ENCODE results near the gene PCDHGA7.

PCDHGA7 gene

DNA sequence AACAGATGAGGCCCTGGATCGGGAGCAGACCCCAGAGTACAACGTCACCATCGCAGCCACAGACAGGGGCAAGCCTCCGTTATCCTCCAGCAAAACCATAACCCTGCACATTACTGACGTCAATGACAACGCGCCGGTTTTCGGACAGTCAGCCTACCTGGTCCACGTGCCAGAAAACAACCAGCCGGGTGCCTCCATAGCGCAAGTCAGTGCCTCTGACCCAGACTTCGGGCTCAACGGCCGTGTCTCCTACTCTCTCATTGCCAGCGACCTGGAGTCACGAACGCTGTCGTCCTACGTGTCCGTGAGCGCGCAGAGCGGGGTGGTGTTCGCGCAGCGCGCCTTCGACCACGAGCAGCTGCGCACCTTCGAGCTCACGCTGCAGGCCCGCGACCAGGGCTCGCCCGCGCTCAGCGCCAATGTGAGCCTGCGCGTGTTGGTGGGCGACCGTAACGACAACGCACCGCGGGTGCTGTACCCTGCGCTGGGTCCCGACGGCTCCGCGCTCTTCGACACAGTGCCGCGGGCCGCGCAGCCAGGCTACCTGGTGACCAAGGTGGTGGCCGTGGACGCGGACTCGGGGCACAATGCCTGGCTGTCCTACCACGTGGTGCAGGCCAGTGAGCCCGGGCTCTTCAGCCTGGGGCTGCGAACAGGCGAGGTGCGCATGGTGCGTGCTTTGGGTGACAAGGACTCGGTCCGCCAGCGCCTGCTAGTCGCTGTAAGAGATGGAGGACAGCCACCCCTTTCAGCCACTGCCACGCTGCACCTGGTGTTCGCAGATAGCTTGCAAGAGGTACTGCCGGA is 36.7 kb downstream of the PCDHGA7 start:
- H3K4me3 ChIP-seq (ENCODE audit: low read depth, low read length): no peak overlapping the region

GRCh38 chr5:141420855-141421488 is 38.4 kb downstream of the PCDHGA7 start, which contains the start of gene PCDHGA11:
PCDHGA11 (plus strand) TSS chr5:141421051; CDS start chr5:141421228, 177 bp downstream.
- TF ChIP-seq CTCF (IDR thresholded peaks at IDR 0.05; ENCODE audit: borderline replicate concordance, insufficient read depth, low read depth, low read length): peak; percentile 64
- H3K4me3 ChIP-seq (ENCODE audit: low read depth, low read length): peak within 1 kb of the TSS; percentile 49

More for the DNA sequence above, 36.7 kb downstream of the PCDHGA7 start:
- no peak for TF ChIP-seq CTCF (IDR thresholded peaks at IDR 0.05; ENCODE audit: borderline replicate concordance, insufficient read depth, low read depth, low read length)

GRCh38 chr5:141421489-141421855 is 38.9 kb downstream of the PCDHGA7 start:
- TF ChIP-seq CTCF (IDR thresholded peaks at IDR 0.05; ENCODE audit: borderline replicate concordance, insufficient read depth, low read depth, low read length): no peak
- H3K4me3 ChIP-seq (ENCODE audit: low read depth, low read length): peak overlapping the region; percentile 49

DNA sequence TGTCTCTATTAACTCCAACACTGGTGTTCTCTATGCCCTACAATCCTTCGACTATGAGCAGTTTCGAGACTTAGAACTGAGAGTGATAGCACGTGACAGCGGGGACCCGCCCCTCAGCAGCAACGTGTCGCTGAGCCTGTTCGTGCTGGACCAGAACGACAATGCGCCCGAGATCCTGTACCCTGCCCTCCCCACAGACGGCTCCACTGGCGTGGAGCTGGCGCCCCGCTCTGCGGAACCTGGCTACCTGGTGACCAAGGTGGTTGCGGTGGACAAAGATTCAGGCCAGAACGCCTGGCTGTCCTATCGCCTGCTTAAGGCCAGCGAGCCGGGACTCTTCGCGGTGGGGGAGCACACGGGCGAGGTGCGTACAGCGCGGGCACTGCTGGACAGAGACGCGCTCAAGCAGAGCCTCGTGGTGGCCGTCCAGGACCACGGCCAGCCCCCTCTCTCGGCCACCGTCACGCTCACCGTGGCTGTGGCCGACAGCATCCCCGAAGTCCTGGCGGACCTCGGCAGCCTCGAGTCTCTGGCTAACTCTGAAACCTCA is 40.3 kb downstream of the PCDHGA7 start:
- H3K4me3 ChIP-seq (ENCODE audit: low read depth, low read length): no peak overlapping the region
- no peak for TF ChIP-seq CTCF (IDR thresholded peaks at IDR 0.05; ENCODE audit: borderline replicate concordance, insufficient read depth, low read depth, low read length)

- H3K4me3 ChIP-seq (ENCODE audit: low read depth, low read length): no peak overlapping the region
- TF ChIP-seq CTCF (IDR thresholded peaks at IDR 0.05; ENCODE audit: borderline replicate concordance, insufficient read depth, low read depth, low read length): no peak
These were observed 45.4 kb downstream of the PCDHGA7 start for GRCh38 chr5:141427783-141428426.

DNA sequence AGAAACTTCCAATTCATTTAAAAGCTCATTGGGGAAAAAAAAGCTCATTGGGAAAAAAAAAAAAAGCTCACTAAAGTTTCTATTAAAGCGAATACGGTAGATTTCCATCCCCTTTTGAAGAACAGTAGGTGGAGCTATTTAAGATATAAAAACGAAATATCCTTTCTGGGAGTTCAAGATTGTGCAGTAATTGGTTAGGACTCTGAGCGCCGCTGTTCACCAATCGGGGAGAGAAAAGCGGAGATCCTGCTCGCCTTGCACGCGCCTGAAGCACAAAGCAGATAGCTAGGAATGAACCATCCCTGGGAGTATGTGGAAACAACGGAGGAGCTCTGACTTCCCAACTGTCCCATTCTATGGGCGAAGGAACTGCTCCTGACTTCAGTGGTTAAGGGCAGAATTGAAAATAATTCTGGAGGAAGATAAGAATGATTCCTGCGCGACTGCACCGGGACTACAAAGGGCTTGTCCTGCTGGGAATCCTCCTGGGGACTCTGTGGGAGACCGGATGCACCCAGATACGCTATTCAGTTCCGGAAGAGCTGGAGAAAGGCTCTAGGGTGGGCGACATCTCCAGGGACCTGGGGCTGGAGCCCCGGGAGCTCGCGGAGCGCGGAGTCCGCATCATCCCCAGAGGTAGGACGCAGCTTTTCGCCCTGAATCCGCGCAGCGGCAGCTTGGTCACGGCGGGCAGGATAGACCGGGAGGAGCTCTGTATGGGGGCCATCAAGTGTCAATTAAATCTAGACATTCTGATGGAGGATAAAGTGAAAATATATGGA is 48.0 kb downstream of the PCDHGA7 start, which contains the start of gene PCDHGA12:
Gene PCDHGA12 (plus strand): TSS at position 176 of the 782 bp plus-strand sequence. CDS start 253 bp downstream, at position 429.
- peak; percentile 50; the same call in 1 of the 2 replicates for TF ChIP-seq CTCF (IDR thresholded peaks at IDR 0.05; ENCODE audit: borderline replicate concordance, insufficient read depth, low read depth, low read length)

More for the DNA sequence above, 48.0 kb downstream of the PCDHGA7 start, which contains the start of gene PCDHGA12:
- peak within 1 kb of the TSS; percentile 60 for H3K4me3 ChIP-seq (ENCODE audit: low read depth, low read length)

Measured in GM12875 (cell line).